Inflammatory macrophage treated with lipopolysaccharide for 4 hours (primary cell): ENCODE data around the gene CWC27.

ENCODE experiments used
- DNase-seq: peaks from one replicate; pipeline ENCODE4 v3.0.0-alpha.2; 2020

Gene CWC27

GRCh38 chr5:65047225-65047624, 278.5 kb downstream of the CWC27 start:
- DNase-seq, result no peak

- peak; percentile 47 for DNase-seq
Observed at GRCh38 chr5:65047948-65048690, 279.4 kb downstream of the CWC27 start.

GRCh38 chr5:65050140-65050539, 281.4 kb downstream of the CWC27 start:
- DNase-seq, result no peak

GRCh38 chr5:65050826-65051498, 282.2 kb downstream of the CWC27 start:
- no peak for DNase-seq

- no peak for DNase-seq
Observed at GRCh38 chr5:65055938-65056337, 287.2 kb downstream of the CWC27 start.

GRCh38 chr5:65059681-65060598, 291.2 kb downstream of the CWC27 start:
- DNase-seq, result no peak

- no peak for DNase-seq
Observed at GRCh38 chr5:65061250-65061973, 292.7 kb downstream of the CWC27 start.

- no peak for DNase-seq
Observed at GRCh38 chr5:65061974-65062353, 293.2 kb downstream of the CWC27 start.

- no peak for DNase-seq
Observed at GRCh38 chr5:65062469-65063083, 293.8 kb downstream of the CWC27 start.

GRCh38 chr5:65065001-65065511, 296.3 kb downstream of the CWC27 start:
- peak; percentile 52 for DNase-seq

GRCh38 chr5:65066387-65067146, 297.8 kb downstream of the CWC27 start:
- peak; percentile 77 for DNase-seq

- DNase-seq, result no peak
Observed at GRCh38 chr5:65067147-65067506, 298.4 kb downstream of the CWC27 start.
